HL-60 (cell line): ENCODE results near the gene ZNF383.

Source experiments
- CTCF ChIP-seq: IDR thresholded peaks from one replicate; pipeline ENCODE4 v1.5.1; 2011; ENCODE audit warnings: low read length, control low read depth, inconsistent platforms; ENCODE audit not compliant: insufficient read depth
- POLR2AphosphoS5 ChIP-seq: IDR thresholded peaks from 2 replicates; pipeline ENCODE4 v1.6.1; 2012; ENCODE audit warnings: low read depth
- REST ChIP-seq: IDR thresholded peaks from 2 replicates; pipeline ENCODE4 v1.6.1; 2012; ENCODE audit warnings: low read depth; ENCODE audit not compliant: insufficient replicate concordance

GRCh38 chr19:37220383-37220782 is 2.4 kb downstream of the ZNF383 start:
- TF ChIP-seq POLR2AphosphoS5 (no peak), REST (no peak), CTCF (no peak)
